A673 (cell line): Measurements from ENCODE around the gene ATF6.

Experiments
- CTCF ChIP-seq: fragments of 300-800, 200-600 bp; sonication (generic); conservative IDR thresholded peaks from 2 replicates; pipeline ENCODE4 v1.5.1; 2017; ENCODE audit warnings: low read depth, mild to moderate bottlenecking, antibody characterized with exemption, low read length, moderate library complexity, mixed read lengths
- EZH2 ChIP-seq: fragments of 200-600 bp; sonication (generic); IDR thresholded peaks from 2 replicates; pipeline ENCODE4 v1.6.1; 2017; ENCODE audit warnings: borderline replicate concordance, low read depth, mild to moderate bottlenecking, mixed read lengths, antibody characterized with exemption, low read length; ENCODE audit not compliant: poor library complexity, severe bottlenecking

- TF ChIP-seq CTCF (no peak), EZH2 (no peak)
Measured at GRCh38 chr1:161886589-161886988, 120.5 kb downstream of the ATF6 start.
